ENCODE measurements around the gene HOXD3. TPM values are rescaled to one million over a fixed set of nuclear protein-coding genes. Genes with fewer than 3 reads are reported as not detected.
A peak's percentile ranks its signal among the peaks of the same experiment; 100 is the strongest.

HOXD3 gene
- polyA plus RNA-seq, 1 of the 3 experiments (the other 2 are of a cell fraction) = 0.81 TPM

GRCh38 chr2:176138923-176139660 is 18.0 kb upstream of the HOXD3 start (continued):
- TF ChIP-seq RFX5 (IDR thresholded peaks at IDR 0.05; ENCODE audit: low read length) = no peak
- no peak for TF ChIP-seq TEAD4 (IDR thresholded peaks at IDR 0.05; ENCODE audit: borderline replicate concordance, insufficient read depth)
- TF ChIP-seq SIN3A (IDR thresholded peaks at IDR 0.05; ENCODE audit: borderline replicate concordance, low read depth, low read length) = no peak
- TF ChIP-seq ZBTB33 (IDR thresholded peaks at IDR 0.05; ENCODE audit: borderline replicate concordance, low read depth) = no peak
- TF ChIP-seq SMC3 (IDR thresholded peaks at IDR 0.05; ENCODE audit: low read depth, low read length) = no peak
- no peak for TF ChIP-seq ELF1 (IDR thresholded peaks at IDR 0.05)
- TF ChIP-seq TCF12 (IDR thresholded peaks at IDR 0.05) = no peak
- TF ChIP-seq CHD2 (IDR thresholded peaks at IDR 0.05; ENCODE audit: low read length, partially characterized antibody) = no peak

GRCh38 chr2:176139661-176140512 is 17.2 kb upstream of the HOXD3 start:
- Histone ChIP-seq H3F3A (replicated peaks; ENCODE audit: insufficient read depth) (peaks cover 25% of the 10 kb centered on the region), H3K79me2 (ENCODE audit: insufficient read depth) (peaks cover 49% of the 10 kb centered on the region), H3K9ac (peak overlapping the region; percentile 94), H4K20me1 (ENCODE audit: insufficient read depth) (no peaks in the 10 kb centered on the region), H3K36me3 (replicated peaks in 1 of 2; ENCODE audit: control insufficient read depth in 1 of 2, insufficient read depth in 2 of 2, low read length in 1 of 2) (no peaks in the 10 kb centered on the region), H2AFZ (ENCODE audit: low read depth) (peak overlapping the region; percentile 94), H3K27ac (ENCODE audit: low read depth in 2 of 2, low read length in 1 of 2) (peak overlapping the region; percentile 63 to 92), H3K9me2 (no peaks in the 10 kb centered on the region), H3K4me3 (ENCODE audit: low read depth in 2 of 2, low read length in 1 of 2) (peak overlapping the region; percentile 83 to 86), H3K4me1 (ENCODE audit: control insufficient read depth in 1 of 2, insufficient read depth in 2 of 2, low read depth in 1 of 2, low read length in 1 of 2) (peaks cover 12 to 35% of the 10 kb centered on the region in 2 experiments), H3K4me2 (peak overlapping the region; percentile 96), H3K27me3 (ENCODE audit: insufficient read depth) (no peaks in the 10 kb centered on the region), H3K9me3 (no peaks in the 10 kb centered on the region)
- TF ChIP-seq IRF3 (IDR thresholded peaks at IDR 0.05; ENCODE audit: low read depth, low read length) (no peak), MXI1 (IDR thresholded peaks at IDR 0.05; ENCODE audit: low read depth, low read length) (0 out of 2 replicates have a peak, but pooled peaks have one; percentile 7), NRF1 (IDR thresholded peaks at IDR 0.05; ENCODE audit: low read depth, low read length) (peak; percentile 47)
- POLR2A ChIA-PET = interaction anchor here (0.6 to 3.0 kb wide), 9 partner anchors 9 to 504 kb away, joined by 3 to 21 read pairs (median 4); no protein-coding TSS in a partner anchor
- WGBS (ENCODE audit: low lambda C conversion rate) = 36% methylated on average over 34 of the region's 41 CpGs
- CTCF ChIA-PET = interaction anchor here (0.6 to 26.1 kb wide), 57 partner anchors 9 to 1193 kb away, joined by 3 to 1047 read pairs (median 4); partner anchors contain the start of genes HOXD3, HOXD4 and HOXD9
- DNase-seq = peak; percentile 72
